ENCODE data around the gene TMEM101. TPM values are rescaled to one million over a fixed set of nuclear protein-coding genes. Genes with fewer than 3 reads are reported as not detected.

Gene TMEM101
- total and polyA plus RNA-seq, 4 experiments from 2014 or later = 22.7 to 33.6 (median 28.7) TPM

GRCh38 chr17:43988301-43988700 lies 26.5 kb downstream of the TMEM101 start:
- POLR2A ChIA-PET (ENCODE audit: partially characterized antibody) = no interaction called here
- H3K27ac ChIP-seq (ENCODE audit: low read depth, low read length) = no peak overlapping the region
- DNase-seq = no peak
- H3K9me3 Mint-ChIP-seq = no peaks in the 10 kb centered on the region
- peaks cover 15% of the 10 kb centered on the region for H3K27me3 ChIP-seq (ENCODE audit: insufficient read depth, low read length)
- H3K36me3 ChIP-seq (ENCODE audit: insufficient read depth, low read length) = no peaks in the 10 kb centered on the region
- no peak overlapping the region for H3K4me3 Mint-ChIP-seq
- H3K4me3 ChIP-seq (ENCODE audit: low read length in 2 of 2) = no peak overlapping the region
- H3K36me3 Mint-ChIP-seq = no peaks in the 10 kb centered on the region
- intact Hi-C loops (cut with micrococcal nuclease) = no loop called here
- H3K27me3 Mint-ChIP-seq = peaks cover 6 to 20% of the 10 kb centered on the region in 2 donors
- H3K4me1 ChIP-seq (ENCODE audit: insufficient read depth, low read length) = peaks cover 5% of the 10 kb centered on the region
- peaks cover 0 to 7% (median under 1%) of the 10 kb centered on the region in 4 donors for H3K4me1 Mint-ChIP-seq
- no peaks in the 10 kb centered on the region for H3K9me3 ChIP-seq (ENCODE audit: control insufficient read depth in 1 of 2, low read length in 2 of 2)
- CTCF ChIA-PET (ENCODE audit: partially characterized antibody) = interaction anchor here (1.4 kb wide), 1 partner anchor 44 kb away, joined by 4 read pairs; no protein-coding TSS in a partner anchor
- H3K27ac Mint-ChIP-seq = no peak overlapping the region

DNA sequence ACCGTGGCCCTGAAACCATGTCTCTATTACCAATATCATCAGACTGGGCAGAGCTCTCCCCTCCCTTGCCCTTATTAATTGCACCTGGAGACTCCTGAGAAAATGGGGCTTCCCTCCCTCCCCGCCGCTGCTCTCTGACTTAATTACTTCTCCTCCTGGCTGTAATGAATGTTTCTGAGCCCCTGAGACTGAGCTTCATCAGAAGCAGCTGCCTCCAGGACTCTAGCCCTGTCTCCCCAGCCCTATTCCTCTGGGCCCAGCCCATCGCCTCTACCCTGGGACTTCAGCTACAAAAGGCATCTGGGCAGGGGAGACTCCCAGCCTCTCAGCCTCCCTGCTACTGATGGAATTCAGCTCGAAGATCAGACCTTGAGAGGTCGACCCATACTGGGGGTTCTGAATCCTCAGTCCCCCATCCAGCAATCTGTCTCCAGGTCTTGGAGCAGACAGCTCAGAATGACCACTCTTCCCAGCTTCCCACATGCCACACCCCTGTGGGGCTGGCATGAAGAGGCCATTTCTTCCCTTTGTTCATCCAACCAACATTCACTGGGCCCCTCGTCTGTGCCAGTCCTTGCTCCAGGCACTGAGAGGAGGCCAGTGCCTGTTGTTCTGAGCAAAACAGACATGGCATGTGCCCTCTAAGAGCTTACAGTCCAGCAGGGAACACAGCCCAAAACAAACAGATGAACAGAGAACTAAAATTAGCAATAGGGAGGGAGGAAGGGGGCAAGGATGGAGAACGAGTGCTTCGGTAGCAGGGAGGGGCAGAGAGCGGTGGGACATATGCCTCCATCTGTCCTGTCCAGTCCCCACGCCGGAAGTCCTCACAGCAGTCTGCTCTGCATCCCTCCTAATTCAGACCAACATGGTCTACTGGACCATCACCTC lies 27.4 kb downstream of the TMEM101 start:
- no peaks in the 10 kb centered on the region for H3K9me3 ChIP-seq (ENCODE audit: control insufficient read depth in 1 of 2, low read length in 2 of 2)
- H3K4me3 ChIP-seq (ENCODE audit: low read length in 2 of 2) = no peak overlapping the region
- Mint-ChIP-seq H3K27ac (no peak overlapping the region), H3K9me3 (no peaks in the 10 kb centered on the region), H3K36me3 (no peaks in the 10 kb centered on the region), H3K27me3 (peaks cover 14 to 28% of the 10 kb centered on the region in 2 donors), H3K4me1 (peaks cover 0 to 12% (median 3%) of the 10 kb centered on the region in 4 donors), H3K4me3 (peak overlapping the region in 1 of 8 donors; percentile 11)
- CTCF ChIA-PET (ENCODE audit: partially characterized antibody) = interaction anchor here (1.4 kb wide), 1 partner anchor 43 kb away, joined by 4 read pairs; no protein-coding TSS in a partner anchor
- no peak overlapping the region for H3K27ac ChIP-seq (ENCODE audit: low read depth, low read length)
- H3K36me3 ChIP-seq (ENCODE audit: insufficient read depth, low read length) = no peaks in the 10 kb centered on the region
- POLR2A ChIA-PET (ENCODE audit: partially characterized antibody) = no interaction called here
- H3K27me3 ChIP-seq (ENCODE audit: insufficient read depth, low read length) = peaks cover 25% of the 10 kb centered on the region
- intact Hi-C loops (cut with micrococcal nuclease) = no loop called here
- no peak for DNase-seq
- H3K4me1 ChIP-seq (ENCODE audit: insufficient read depth, low read length) = peaks cover 7% of the 10 kb centered on the region

- no peak for DNase-seq
- H3K4me1 Mint-ChIP-seq = peaks cover 0 to 12% (median 3%) of the 10 kb centered on the region in 4 donors
- Histone ChIP-seq H3K4me1 (ENCODE audit: insufficient read depth, low read length) (peaks cover 7% of the 10 kb centered on the region), H3K4me3 (ENCODE audit: low read length in 2 of 2) (no peak overlapping the region), H3K27ac (ENCODE audit: low read depth, low read length) (no peak overlapping the region), H3K36me3 (ENCODE audit: insufficient read depth, low read length) (no peaks in the 10 kb centered on the region), H3K9me3 (ENCODE audit: control insufficient read depth in 1 of 2, low read length in 2 of 2) (no peaks in the 10 kb centered on the region), H3K27me3 (ENCODE audit: insufficient read depth, low read length) (peaks cover 28% of the 10 kb centered on the region)
- H3K36me3 Mint-ChIP-seq = no peaks in the 10 kb centered on the region
- no peaks in the 10 kb centered on the region for H3K9me3 Mint-ChIP-seq
- ChIA-PET CTCF (ENCODE audit: partially characterized antibody) (interaction anchor here (0.6 kb wide), 1 partner anchor 24 kb away, joined by 3 read pairs; no protein-coding TSS in a partner anchor), POLR2A (ENCODE audit: partially characterized antibody) (no interaction called here)
- H3K27ac Mint-ChIP-seq = peak overlapping the region in 1 of 7 donors; percentile 53
- peaks cover 20 to 35% of the 10 kb centered on the region in 2 donors for H3K27me3 Mint-ChIP-seq
- intact Hi-C loops (cut with micrococcal nuclease) = no loop called here
- no peak overlapping the region for H3K4me3 Mint-ChIP-seq
These were observed 28.4 kb downstream of the TMEM101 start for GRCh38 chr17:43986225-43986981.

DNA sequence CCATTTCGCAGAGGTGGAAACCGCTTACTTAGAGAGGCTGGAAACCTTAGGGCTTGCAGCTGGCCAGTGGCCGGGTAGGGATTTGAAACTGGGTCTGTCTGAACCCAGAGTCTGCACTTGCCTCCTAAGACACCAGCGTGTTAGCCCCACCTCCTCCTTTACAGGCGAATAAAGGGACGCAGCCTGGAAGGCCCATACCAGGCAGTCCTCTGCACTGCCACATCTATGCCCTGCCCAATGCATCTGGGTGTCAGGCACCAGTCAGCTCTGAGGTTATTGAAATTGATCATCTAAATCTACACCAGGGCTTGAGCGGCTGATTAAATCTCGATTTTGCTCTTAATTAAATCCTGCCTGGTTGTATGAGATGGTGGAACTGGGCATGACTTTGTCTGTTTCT lies 30.2 kb downstream of the TMEM101 start:
- Histone ChIP-seq H3K27me3 (ENCODE audit: insufficient read depth, low read length) (peaks cover 28% of the 10 kb centered on the region), H3K36me3 (ENCODE audit: insufficient read depth, low read length) (no peaks in the 10 kb centered on the region), H3K4me1 (ENCODE audit: insufficient read depth, low read length) (peaks cover 7% of the 10 kb centered on the region), H3K27ac (ENCODE audit: low read depth, low read length) (no peak overlapping the region), H3K9me3 (ENCODE audit: control insufficient read depth in 1 of 2, low read length in 2 of 2) (no peaks in the 10 kb centered on the region), H3K4me3 (ENCODE audit: low read length in 2 of 2) (no peak overlapping the region)
- intact Hi-C loops (cut with micrococcal nuclease) = no loop called here
- peak overlapping the region in 3 of 8 donors; percentile 10 to 64 (median 22) for H3K4me3 Mint-ChIP-seq
- no peak for DNase-seq
- no peak overlapping the region for H3K27ac Mint-ChIP-seq
- CTCF ChIA-PET (ENCODE audit: partially characterized antibody) = no interaction called here
- H3K36me3 Mint-ChIP-seq = no peaks in the 10 kb centered on the region
- POLR2A ChIA-PET (ENCODE audit: partially characterized antibody) = no interaction called here
- no peaks in the 10 kb centered on the region for H3K9me3 Mint-ChIP-seq
- H3K4me1 Mint-ChIP-seq = peaks cover 0 to 12% (median 3%) of the 10 kb centered on the region in 4 donors
- peaks cover 24 to 37% of the 10 kb centered on the region in 2 donors for H3K27me3 Mint-ChIP-seq

DNA sequence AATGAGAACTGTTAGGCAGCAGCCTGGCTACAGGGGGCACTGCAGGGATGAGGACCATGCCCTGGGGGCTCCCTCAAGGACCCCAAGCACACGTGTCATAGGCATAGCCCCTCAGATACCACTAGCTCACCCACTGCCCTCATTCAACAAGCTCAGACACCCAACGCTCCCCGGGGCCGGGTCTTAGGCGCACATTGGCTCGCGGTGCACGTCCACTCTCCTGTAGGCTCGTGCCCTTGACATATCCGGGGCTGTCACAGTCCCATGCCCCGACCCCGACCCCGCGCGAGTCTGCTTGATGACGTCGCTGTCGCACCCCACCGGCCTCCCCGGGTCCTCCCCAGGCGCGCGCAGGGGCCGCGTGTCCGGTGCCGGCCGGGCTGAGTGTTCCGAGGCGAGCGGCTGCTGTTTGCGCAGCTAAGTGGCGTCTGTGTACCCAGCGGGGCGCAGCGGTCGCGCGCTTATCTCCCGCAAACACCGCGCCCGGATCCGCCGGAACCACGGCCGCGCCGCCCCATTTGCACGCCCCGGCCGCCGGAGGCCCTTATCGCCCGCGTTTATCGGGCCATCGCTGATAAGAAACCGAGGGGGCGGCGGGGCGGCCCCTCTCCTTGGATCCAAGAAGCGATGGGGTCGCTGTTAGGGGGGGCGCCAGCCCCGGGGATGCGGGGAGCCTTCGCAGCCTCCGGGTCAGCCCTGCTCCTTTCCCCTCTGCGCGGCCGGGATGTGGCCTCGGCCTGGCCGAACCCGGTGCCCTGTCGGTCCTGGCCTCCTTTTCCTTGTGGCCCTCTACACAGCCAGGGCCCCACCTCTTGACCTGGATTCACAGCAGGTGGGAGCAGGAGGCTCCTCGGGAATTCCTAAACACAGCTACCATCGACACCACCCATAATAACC lies 31.0 kb downstream of the TMEM101 start:
- Mint-ChIP-seq H3K27me3 (peaks cover 24 to 37% of the 10 kb centered on the region in 2 donors), H3K4me1 (peaks cover 0 to 12% (median 3%) of the 10 kb centered on the region in 4 donors), H3K9me3 (no peaks in the 10 kb centered on the region), H3K4me3 (peak overlapping the region in 4 of 8 donors; percentile 10 to 64 (median 48)), H3K27ac (no peak overlapping the region), H3K36me3 (no peaks in the 10 kb centered on the region)
- DNase-seq = no peak
- Histone ChIP-seq H3K27me3 (ENCODE audit: insufficient read depth, low read length) (peaks cover 32% of the 10 kb centered on the region), H3K4me3 (ENCODE audit: low read length in 2 of 2) (no peak overlapping the region), H3K27ac (ENCODE audit: low read depth, low read length) (no peak overlapping the region), H3K9me3 (ENCODE audit: control insufficient read depth in 1 of 2, low read length in 2 of 2) (no peaks in the 10 kb centered on the region), H3K36me3 (ENCODE audit: insufficient read depth, low read length) (no peaks in the 10 kb centered on the region), H3K4me1 (ENCODE audit: insufficient read depth, low read length) (peaks cover 7% of the 10 kb centered on the region)
- CTCF ChIA-PET (ENCODE audit: partially characterized antibody) = interaction anchor here (0.6 to 0.9 kb wide), 2 partner anchors 9 to 57 kb away, joined by 3 read pairs; no protein-coding TSS in a partner anchor
- intact Hi-C loops (cut with micrococcal nuclease) = no loop called here
- POLR2A ChIA-PET (ENCODE audit: partially characterized antibody) = no interaction called here

DNA sequence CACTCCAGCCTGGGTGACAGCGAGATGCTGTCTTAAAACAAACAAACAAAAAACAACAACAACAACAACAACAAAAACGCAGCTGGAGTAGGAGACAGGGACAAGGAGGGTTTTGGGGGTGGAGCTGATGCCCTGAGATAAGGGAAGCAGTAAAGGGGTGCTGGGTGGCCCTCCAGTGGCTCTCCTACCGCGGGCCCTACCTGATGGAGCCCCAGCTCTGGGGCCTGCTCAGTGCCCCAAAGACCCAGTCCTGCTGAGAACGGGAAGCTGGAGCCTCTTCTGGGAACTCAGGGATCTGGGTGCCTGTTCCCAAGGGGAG lies 31.6 kb downstream of the TMEM101 start:
- intact Hi-C loops (cut with micrococcal nuclease) = no loop called here
- ChIA-PET CTCF (ENCODE audit: partially characterized antibody) (interaction anchor here (0.9 kb wide), 1 partner anchor 58 kb away, joined by 3 read pairs; no protein-coding TSS in a partner anchor), POLR2A (ENCODE audit: partially characterized antibody) (no interaction called here)
- H3K27me3 ChIP-seq (ENCODE audit: insufficient read depth, low read length) = peaks cover 32% of the 10 kb centered on the region
- peak overlapping the region in 4 of 8 donors; percentile 10 to 54 (median 41) for H3K4me3 Mint-ChIP-seq
- H3K9me3 ChIP-seq (ENCODE audit: control insufficient read depth in 1 of 2, low read length in 2 of 2) = no peaks in the 10 kb centered on the region
- no peaks in the 10 kb centered on the region for H3K36me3 ChIP-seq (ENCODE audit: insufficient read depth, low read length)
- H3K4me3 ChIP-seq (ENCODE audit: low read length in 2 of 2) = no peak overlapping the region
- DNase-seq = no peak
- H3K27ac Mint-ChIP-seq = no peak overlapping the region
- H3K4me1 ChIP-seq (ENCODE audit: insufficient read depth, low read length) = peaks cover 7% of the 10 kb centered on the region
- H3K27me3 Mint-ChIP-seq = peaks cover 22 to 40% of the 10 kb centered on the region in 2 donors
- no peaks in the 10 kb centered on the region for H3K9me3 Mint-ChIP-seq
- H3K27ac ChIP-seq (ENCODE audit: low read depth, low read length) = no peak overlapping the region
- H3K36me3 Mint-ChIP-seq = no peaks in the 10 kb centered on the region
- H3K4me1 Mint-ChIP-seq = peaks cover 0 to 12% (median 3%) of the 10 kb centered on the region in 4 donors
